Sigmoid colon (tissue), 4 donors: ENCODE results near the gene PAK1.

Source experiments
- POLR2AphosphoS5 ChIP-seq, 4 donors: sonication (generic); formaldehyde crosslinking; IDR thresholded peaks; one replicate each; pipeline ENCODE4 v1.6.1; 2017; ENCODE audit warnings: antibody characterized with exemption in 4 of 4
- TF ChIP-seq, protein P1 (sequence below), 4 experiments: fragments of 450-650 bp in 3 of 4; fragments of 200-600 bp in 1 of 4; IDR thresholded peaks; one replicate each; pipeline ENCODE4 v1.5.1; 2016 to 2019; ENCODE audit warnings: antibody characterized with exemption in 4 of 4, mild to moderate bottlenecking in 3 of 4, moderate library complexity in 2 of 4

DNA sequence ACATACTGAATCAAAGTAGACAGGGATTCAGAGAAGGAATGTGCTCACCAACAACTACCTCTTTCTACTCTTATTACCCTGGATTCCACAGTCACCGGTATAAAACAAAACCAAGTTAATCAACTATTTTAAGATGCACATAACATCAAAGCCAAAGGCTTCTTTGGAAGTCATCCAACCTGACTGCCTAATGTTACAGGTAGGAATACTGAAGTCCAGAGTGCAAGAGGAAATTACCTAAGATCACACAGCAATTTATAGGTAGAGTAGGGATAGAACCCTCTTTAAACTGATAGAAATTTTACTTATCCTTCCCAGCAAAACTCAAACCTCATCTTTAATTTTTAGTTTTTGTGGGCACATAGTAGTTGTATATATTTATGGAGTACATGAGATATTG, 76.3 kb downstream of the PAK1 start:
- TF ChIP-seq, protein P1, sequence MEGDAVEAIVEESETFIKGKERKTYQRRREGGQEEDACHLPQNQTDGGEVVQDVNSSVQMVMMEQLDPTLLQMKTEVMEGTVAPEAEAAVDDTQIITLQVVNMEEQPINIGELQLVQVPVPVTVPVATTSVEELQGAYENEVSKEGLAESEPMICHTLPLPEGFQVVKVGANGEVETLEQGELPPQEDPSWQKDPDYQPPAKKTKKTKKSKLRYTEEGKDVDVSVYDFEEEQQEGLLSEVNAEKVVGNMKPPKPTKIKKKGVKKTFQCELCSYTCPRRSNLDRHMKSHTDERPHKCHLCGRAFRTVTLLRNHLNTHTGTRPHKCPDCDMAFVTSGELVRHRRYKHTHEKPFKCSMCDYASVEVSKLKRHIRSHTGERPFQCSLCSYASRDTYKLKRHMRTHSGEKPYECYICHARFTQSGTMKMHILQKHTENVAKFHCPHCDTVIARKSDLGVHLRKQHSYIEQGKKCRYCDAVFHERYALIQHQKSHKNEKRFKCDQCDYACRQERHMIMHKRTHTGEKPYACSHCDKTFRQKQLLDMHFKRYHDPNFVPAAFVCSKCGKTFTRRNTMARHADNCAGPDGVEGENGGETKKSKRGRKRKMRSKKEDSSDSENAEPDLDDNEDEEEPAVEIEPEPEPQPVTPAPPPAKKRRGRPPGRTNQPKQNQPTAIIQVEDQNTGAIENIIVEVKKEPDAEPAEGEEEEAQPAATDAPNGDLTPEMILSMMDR (IDR thresholded peaks at IDR 0.05), result no peak
- TF ChIP-seq POLR2AphosphoS5 (IDR thresholded peaks at IDR 0.05), result no peak
